ENCODE data around the gene GAS2. TPM values are rescaled to one million over a fixed set of nuclear protein-coding genes. Genes with fewer than 3 reads are reported as not detected.

Gene GAS2
- total RNA-seq, 1 experiment from 2014 or later, result 2.0 TPM

DNA sequence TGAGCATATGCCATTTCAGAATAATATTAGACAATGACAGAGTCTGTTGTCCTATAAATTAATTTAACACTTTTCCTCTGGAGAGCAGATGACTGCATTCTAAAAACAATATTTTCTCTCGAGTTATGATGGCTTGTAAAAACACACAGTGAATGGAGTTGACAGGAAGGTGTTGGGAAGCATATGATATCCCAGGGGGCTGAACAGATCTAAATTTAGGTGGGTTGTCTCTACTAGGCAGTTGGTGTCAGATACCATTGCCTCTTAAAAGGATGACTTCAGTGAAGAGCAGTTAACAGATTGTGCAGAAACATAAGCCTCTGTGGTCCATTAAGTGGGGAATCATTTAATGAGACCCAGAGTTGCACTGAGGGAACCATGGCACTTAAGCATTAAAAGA lies 132.5 kb downstream of the GAS2 start:
- Histone ChIP-seq H3K27me3 (replicated peaks) (peaks cover 3% of the 10 kb centered on the region; the same call in 1 of the 2 replicates), H3K4me1 (replicated peaks) (peaks cover 17% of the 10 kb centered on the region), H3K4me3 (no peak overlapping the region), H3K9me3 (replicated peaks) (no peaks in the 10 kb centered on the region), H3K36me3 (no peaks in the 10 kb centered on the region), H3K27ac (no peak overlapping the region)
- DNase-seq (ENCODE audit: low read depth in 1 of 2, low spot score in 2 of 2), result no peak

DNA sequence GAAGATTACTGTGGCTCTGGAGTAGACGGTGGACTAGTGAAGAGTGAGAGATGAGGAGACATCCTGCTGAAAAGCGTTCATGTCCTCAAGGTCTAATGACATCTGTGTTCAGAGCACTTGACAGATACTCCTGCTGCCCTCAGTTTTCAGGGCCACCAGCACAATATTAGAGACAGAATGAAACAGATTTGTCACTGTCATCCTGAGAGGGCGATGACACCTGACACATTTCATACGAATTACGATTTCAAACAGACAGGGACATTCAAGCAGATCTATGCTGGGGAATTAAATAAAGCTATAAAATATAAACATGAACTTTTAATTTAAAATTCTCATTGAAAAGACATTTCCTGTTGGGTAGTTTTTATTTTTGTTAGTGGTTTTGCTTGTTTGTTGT lies 134.1 kb downstream of the GAS2 start:
- Histone ChIP-seq H3K4me1 (replicated peaks) (peaks cover 8% of the 10 kb centered on the region), H3K27me3 (replicated peaks) (peaks cover 3% of the 10 kb centered on the region; the same call in 1 of the 2 replicates), H3K36me3 (no peaks in the 10 kb centered on the region), H3K27ac (no peak overlapping the region), H3K4me3 (no peak overlapping the region), H3K9me3 (replicated peaks) (no peaks in the 10 kb centered on the region)
- no peak for DNase-seq (ENCODE audit: low read depth in 1 of 2, low spot score in 2 of 2)

DNA sequence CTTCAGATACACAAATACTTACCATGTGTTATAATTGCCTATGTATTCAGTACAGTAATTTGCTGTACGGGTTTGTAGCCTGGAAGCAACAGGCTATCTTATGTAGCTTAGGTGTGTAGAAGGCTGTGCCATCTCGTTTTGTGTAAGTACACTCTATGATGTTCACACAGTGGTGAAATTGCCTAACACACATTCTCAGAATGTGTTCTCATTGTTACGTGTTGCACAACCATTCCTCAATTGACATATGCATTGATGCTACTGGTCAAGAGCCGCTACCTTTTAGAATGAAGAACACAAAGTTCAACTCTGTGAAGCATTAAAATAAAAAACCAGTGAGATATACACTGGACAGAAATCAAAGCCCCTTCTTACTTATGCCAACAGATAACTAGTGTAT lies 136.4 kb downstream of the GAS2 start:
- no peak overlapping the region for H3K4me3 ChIP-seq

DNA sequence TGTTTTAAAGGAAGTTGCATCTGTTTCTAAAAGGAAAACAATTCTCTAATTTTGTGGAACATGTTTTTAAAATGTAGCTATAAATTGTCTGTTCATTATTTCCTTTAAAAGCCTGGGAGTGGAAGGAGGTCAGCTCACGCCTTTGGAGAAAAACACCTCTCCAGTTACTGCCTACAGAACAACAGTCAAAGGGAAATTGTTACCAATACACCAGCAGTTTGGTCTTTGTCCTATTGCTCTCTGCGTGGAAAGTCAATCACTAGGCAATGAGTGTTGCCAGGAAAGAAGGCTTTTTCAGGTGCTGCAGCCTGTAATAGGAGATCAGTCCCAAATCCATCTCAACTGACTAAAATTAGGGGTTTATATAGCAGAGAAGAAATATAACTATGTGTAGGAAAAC lies 141.0 kb downstream of the GAS2 start:
- Histone ChIP-seq H3K27me3 (replicated peaks) (peaks cover 3% of the 10 kb centered on the region; the same call in 1 of the 2 replicates), H3K4me3 (no peak overlapping the region), H3K27ac (no peak overlapping the region), H3K4me1 (replicated peaks) (no peaks in the 10 kb centered on the region), H3K36me3 (no peaks in the 10 kb centered on the region), H3K9me3 (replicated peaks) (no peaks in the 10 kb centered on the region)
- no peak for DNase-seq (ENCODE audit: low read depth in 1 of 2, low spot score in 2 of 2)

More for the DNA sequence above, 136.4 kb downstream of the GAS2 start:
- H3K27ac ChIP-seq, result no peak overlapping the region
- H3K36me3 ChIP-seq, result no peaks in the 10 kb centered on the region
- no peaks in the 10 kb centered on the region for H3K4me1 ChIP-seq (replicated peaks)
- peaks cover 3% of the 10 kb centered on the region; the same call in 1 of the 2 replicates for H3K27me3 ChIP-seq (replicated peaks)
- no peaks in the 10 kb centered on the region for H3K9me3 ChIP-seq (replicated peaks)
- DNase-seq (ENCODE audit: low read depth in 1 of 2, low spot score in 2 of 2), result no peak

DNA sequence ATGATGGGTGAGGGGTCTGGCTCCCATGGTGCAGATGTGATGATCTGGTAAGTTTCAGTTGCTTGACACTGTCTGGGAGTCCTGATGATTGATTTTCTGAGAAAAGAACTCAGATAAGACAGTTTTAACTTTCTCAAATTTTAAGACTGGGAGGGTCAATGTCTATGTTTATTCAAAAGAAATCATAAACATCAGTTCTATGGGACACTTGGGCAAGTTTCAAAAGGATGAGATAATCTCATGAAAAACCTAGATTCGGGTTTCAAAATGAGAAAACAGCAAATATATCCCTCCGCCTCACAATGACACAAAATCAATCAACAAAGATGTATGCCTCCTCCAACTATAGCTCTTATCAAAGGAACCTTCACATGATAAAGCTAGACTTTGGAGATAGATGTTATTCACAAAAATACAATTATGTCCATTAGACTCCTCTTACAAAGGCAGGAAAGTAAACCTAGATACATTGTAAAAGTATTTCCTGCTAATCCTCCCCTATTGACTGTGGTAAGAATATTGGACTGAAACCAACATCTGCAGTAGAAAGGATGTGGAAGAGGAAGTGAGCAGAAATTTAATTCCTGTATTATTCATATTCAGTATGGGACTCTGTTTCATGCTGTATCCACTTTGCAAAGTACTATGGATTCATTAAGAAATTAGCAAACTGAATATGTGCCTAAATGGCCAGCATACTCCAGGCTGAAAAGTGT lies 141.6 kb downstream of the GAS2 start:
- H3K4me3 ChIP-seq, result no peak overlapping the region
- peaks cover under 1% of the 10 kb centered on the region; the same call in 1 of the 2 replicates for H3K27me3 ChIP-seq (replicated peaks)
- DNase-seq (ENCODE audit: low read depth in 1 of 2, low spot score in 2 of 2), result no peak
- no peaks in the 10 kb centered on the region for H3K36me3 ChIP-seq
- H3K27ac ChIP-seq, result no peak overlapping the region
- no peaks in the 10 kb centered on the region for H3K9me3 ChIP-seq (replicated peaks)
- no peaks in the 10 kb centered on the region for H3K4me1 ChIP-seq (replicated peaks)

DNA sequence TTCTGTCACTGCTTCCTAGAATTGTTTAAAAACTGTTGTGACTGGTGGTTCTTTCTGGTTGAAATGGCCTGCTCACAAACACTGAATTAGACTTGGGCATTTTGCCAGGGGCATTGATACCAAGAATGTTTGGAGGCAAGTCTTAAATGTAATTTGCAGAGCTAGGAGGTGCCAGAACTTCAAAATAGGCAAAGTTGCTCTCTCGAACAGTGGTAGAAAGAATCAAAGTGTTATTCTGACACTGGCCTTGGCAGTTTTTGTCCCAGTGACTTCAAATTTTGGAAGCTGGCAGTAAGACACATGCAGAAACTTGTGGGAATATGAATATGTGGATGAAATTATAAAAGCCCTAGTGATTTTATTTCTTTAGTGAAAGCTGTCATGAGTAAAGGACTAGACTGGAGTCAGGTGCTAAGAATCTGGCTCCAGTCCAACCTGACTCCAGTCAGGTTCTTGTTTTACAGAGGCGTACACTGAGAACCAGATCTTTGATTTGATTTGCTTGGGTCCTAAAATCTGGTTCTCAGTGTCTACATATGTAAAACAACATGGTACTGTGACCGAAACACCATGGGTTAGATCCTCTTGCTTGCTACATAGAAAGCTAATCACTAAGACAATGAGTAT lies 142.3 kb downstream of the GAS2 start:
- no peak for DNase-seq (ENCODE audit: low read depth in 1 of 2, low spot score in 2 of 2)
- Histone ChIP-seq H3K4me3 (no peak overlapping the region), H3K4me1 (replicated peaks) (no peaks in the 10 kb centered on the region), H3K9me3 (replicated peaks) (no peaks in the 10 kb centered on the region), H3K27ac (no peak overlapping the region), H3K27me3 (replicated peaks) (no peaks in the 10 kb centered on the region; the same call in 1 of the 2 replicates), H3K36me3 (no peaks in the 10 kb centered on the region)

DNA sequence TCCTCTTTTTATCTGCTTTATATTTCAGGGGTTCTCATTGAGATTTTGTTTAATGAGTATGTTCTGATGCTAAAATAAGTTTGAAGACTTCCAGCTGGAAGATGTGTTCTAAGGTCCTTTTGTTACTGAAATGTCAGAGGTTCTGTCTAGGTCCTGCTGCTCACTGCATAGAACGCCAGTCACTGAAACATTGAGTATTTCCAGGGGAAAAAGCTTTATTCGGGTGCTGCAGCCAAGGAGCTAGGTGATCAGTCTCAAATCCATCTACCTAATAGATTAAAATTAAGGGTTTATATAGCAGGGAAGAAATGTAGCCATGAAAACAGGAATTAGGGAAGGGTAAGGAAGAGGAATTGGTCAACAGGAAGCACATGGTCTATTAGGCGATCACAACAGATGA lies 143.5 kb downstream of the GAS2 start:
- no peak for DNase-seq (ENCODE audit: low read depth in 1 of 2, low spot score in 2 of 2)
- Histone ChIP-seq H3K4me1 (replicated peaks) (no peaks in the 10 kb centered on the region), H3K27ac (no peak overlapping the region), H3K27me3 (replicated peaks) (no peaks in the 10 kb centered on the region), H3K36me3 (no peaks in the 10 kb centered on the region), H3K9me3 (replicated peaks) (no peaks in the 10 kb centered on the region), H3K4me3 (no peak overlapping the region)

DNA sequence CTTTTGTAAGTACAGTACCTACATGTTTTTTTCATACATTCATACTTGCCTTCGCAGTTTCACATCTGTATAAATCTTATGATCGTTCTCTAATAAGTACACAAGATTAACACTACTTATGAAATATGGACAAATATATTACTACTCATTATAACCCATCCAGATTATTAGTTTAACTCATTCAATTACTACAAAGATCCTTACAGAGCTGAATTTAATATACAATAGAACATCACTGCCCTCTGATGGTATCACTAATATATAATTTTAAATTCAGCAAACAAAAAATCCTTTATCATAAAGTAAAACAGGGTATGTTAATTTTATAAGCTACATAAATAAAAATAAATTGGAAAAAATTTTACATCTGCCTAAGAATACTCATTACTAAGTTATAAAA lies 155.8 kb downstream of the GAS2 start:
- H3K4me1 ChIP-seq (replicated peaks), result no peaks in the 10 kb centered on the region

DNA sequence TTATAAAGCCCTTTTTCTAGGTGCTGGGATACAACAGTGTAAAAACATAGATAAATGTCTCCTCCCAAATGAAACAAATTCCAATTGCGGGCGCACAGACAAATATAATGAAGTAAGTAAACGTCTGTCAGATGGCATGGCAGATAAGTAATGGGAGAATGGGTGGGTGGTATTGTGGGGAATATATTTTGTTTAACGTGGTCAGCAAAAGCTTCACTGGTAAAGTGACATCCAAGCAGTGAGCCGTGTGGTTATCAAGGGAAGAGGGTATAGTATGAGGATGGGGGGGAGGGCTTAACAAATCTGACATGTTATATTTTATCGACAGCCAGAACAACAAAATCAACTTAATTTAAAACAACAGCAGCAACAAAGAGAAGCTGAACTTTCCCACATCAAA lies 162.0 kb downstream of the GAS2 start:
- H3K4me3 ChIP-seq, result peak overlapping the region; percentile 86
- peak in 1 of 2 experiments; percentile 2 for DNase-seq (ENCODE audit: low read depth in 1 of 2, low spot score in 2 of 2)
- no peaks in the 10 kb centered on the region for H3K27me3 ChIP-seq (replicated peaks)
- H3K36me3 ChIP-seq, result peaks cover 8% of the 10 kb centered on the region
- H3K9me3 ChIP-seq (replicated peaks), result 0 out of 2 replicates have a peak, but pooled peaks cover 2% of the 10 kb centered on the region
- H3K4me1 ChIP-seq (replicated peaks), result peaks cover 5% of the 10 kb centered on the region; the same call in 1 of the 2 replicates
- H3K27ac ChIP-seq, result no peak overlapping the region

More for the DNA sequence above, 155.8 kb downstream of the GAS2 start:
- Histone ChIP-seq H3K36me3 (peaks cover 15% of the 10 kb centered on the region), H3K27ac (no peak overlapping the region), H3K9me3 (replicated peaks) (no peaks in the 10 kb centered on the region), H3K4me3 (no peak overlapping the region), H3K27me3 (replicated peaks) (no peaks in the 10 kb centered on the region)
- DNase-seq (ENCODE audit: low read depth in 1 of 2, low spot score in 2 of 2), result no peak

DNA sequence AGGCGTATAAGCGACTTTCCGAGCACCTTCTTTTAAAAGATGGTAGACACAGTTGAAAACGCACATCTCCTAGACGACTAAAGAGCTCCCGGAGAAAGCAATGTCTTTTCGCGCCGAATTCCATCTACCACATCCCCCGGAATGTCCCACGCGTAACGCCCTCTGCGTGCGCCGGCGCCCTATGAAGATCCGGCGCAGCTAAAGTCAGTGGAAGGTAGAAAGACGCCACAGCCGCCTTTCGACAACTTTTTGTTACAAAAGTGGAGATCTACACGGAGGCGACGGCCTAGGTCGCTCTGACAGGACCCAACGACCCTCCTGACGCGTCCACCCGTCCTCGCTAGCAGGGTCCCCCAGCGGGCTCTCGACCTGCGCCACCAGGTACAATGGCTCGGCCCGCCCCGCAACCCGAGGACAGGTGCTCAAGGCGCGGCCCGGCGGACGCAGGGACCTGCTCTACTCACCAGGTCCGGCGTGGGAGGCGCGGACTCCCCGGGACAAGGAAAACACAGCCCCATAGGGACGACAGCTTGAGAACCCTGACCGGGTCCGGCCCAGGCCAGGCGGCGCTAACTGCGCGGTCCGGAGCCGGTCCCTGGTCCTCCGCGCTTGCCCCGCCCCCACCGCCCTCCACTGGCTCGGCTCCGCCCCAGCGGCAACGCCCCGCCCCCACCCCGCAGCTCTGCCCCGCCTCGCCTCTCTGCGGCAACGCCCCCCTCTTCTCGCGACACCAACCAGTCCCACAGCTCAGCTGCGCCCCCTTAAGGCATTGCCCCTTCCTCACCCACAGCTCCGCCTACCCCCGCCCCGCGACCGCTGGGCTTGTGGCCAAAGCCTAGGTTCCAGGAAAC lies 163.0 kb downstream of the GAS2 start, which contains the start of gene SVIP:
Gene SVIP (minus strand): TSS at position 571 of the 851 bp plus-strand sequence. CDS start 53 bp downstream, at position 518.
- peak within 1 kb of the TSS; percentile 86 for H3K4me3 ChIP-seq
- 0 out of 2 replicates have a peak, but pooled peaks cover 2% of the 10 kb centered on the region for H3K9me3 ChIP-seq (replicated peaks)
- H3K36me3 ChIP-seq, result peaks cover 8% of the 10 kb centered on the region
- DNase-seq (ENCODE audit: low read depth in 1 of 2, low spot score in 2 of 2), result peak; percentile 69 to 93
- peaks cover 5% of the 10 kb centered on the region; the same call in 1 of the 2 replicates for H3K4me1 ChIP-seq (replicated peaks)
- peak within 1 kb of the TSS; percentile 38 for H3K27ac ChIP-seq
- H3K27me3 ChIP-seq (replicated peaks), result no peaks in the 10 kb centered on the region

DNA sequence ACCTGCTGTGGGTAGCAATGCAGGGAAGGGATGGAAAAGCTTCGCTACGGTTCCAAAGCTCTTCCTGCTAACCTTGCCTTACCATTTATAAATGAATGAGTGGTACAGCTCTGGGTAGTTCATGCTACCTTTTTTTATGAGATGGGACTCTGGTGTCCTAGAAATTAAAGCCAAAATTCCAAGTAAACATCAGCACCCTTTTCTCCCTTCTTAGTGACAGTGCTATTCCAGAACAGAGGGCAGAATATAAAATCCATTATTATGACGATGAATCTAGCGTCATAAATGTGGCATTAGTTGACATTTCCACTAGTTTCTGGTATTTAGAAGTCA lies 163.6 kb downstream of the GAS2 start:
- 0 out of 2 replicates have a peak, but pooled peaks cover 2% of the 10 kb centered on the region for H3K9me3 ChIP-seq (replicated peaks)
- H3K36me3 ChIP-seq, result peaks cover 8% of the 10 kb centered on the region
- no peaks in the 10 kb centered on the region for H3K27me3 ChIP-seq (replicated peaks)
- H3K4me1 ChIP-seq (replicated peaks), result peaks cover 5% of the 10 kb centered on the region; the same call in 1 of the 2 replicates
- H3K27ac ChIP-seq, result no peak overlapping the region
- no peak for DNase-seq (ENCODE audit: low read depth in 1 of 2, low spot score in 2 of 2)
- peak overlapping the region; percentile 86 for H3K4me3 ChIP-seq

DNA sequence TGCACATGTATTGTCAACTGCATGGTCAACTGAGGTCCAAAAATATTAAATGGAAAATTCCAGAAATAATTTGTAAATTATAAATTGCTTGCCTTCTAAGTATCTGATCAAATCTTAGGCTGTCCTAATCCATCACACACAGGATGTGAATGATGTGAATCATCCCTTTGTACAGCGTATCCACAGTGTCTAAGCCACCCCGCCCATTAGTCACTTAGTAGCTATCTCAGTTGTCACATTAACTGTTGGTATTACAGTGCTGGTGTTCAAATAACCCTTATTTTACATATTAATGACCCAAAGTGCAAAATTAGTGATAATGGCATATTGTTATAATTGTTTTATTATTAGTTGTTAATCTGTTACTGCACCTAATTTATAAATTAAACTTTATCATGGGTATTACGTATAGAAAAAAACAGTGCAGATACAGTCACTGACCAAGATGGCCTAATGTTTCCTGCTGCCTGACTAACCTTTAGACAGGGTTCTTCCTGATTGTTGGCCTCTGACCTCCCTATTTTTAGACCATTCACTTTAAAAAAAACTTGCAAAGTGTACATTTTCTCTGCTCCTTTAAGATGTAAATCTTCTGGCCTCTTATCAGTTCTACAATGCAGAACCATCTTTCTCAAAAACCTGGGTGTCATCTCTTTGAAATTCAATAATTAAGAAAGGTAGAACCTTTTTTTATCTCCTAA lies 166.1 kb downstream of the GAS2 start:
- Histone ChIP-seq H3K27ac (no peak overlapping the region), H3K4me1 (replicated peaks) (peaks cover 5% of the 10 kb centered on the region; the same call in 1 of the 2 replicates), H3K36me3 (no peaks in the 10 kb centered on the region), H3K9me3 (replicated peaks) (0 out of 2 replicates have a peak, but pooled peaks cover 2% of the 10 kb centered on the region), H3K4me3 (no peak overlapping the region), H3K27me3 (replicated peaks) (no peaks in the 10 kb centered on the region)
- no peak for DNase-seq (ENCODE audit: low read depth in 1 of 2, low spot score in 2 of 2)

DNA sequence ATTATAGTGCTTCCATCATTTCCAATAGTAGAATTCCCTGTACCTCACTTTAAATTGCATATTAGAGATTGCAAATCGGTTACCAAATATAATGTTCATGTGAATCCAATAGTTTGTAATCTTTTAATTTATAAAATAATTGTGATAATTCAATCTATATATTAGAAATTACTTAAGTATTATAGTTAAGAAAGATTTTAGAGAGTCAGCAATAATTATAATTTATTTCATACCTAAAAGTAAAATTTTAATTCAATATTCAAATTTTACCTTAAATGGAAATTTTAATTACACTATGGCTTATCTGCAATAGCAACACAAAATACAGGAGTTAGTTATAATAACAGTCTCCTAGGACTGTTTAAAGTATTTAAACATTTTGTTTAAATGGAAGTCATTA lies 180.3 kb downstream of the GAS2 start:
- Histone ChIP-seq H3K4me3 (no peak overlapping the region), H3K36me3 (no peaks in the 10 kb centered on the region), H3K27ac (no peak overlapping the region), H3K4me1 (replicated peaks) (no peaks in the 10 kb centered on the region), H3K9me3 (replicated peaks) (no peaks in the 10 kb centered on the region), H3K27me3 (replicated peaks) (no peaks in the 10 kb centered on the region)
- DNase-seq (ENCODE audit: low read depth in 1 of 2, low spot score in 2 of 2), result no peak

All from SJSA1 (cell line).